DMS153 treated with DMSO at 0.1 percent for 48 hours (cell line): Measurements from ENCODE around the gene NDRG4.
"Not testable (repeated sequence)": the region's sequence is repeated elsewhere in the genome, so short reads cannot be mapped to it uniquely, and the experiment has no call there.

Source experiments
- DNase-seq: peaks from one replicate; lab custom pipeline; 2025; ENCODE audit not compliant: unreplicated experiment; lab: John Stamatoyannopoulos, UW

NDRG4 gene

DNA sequence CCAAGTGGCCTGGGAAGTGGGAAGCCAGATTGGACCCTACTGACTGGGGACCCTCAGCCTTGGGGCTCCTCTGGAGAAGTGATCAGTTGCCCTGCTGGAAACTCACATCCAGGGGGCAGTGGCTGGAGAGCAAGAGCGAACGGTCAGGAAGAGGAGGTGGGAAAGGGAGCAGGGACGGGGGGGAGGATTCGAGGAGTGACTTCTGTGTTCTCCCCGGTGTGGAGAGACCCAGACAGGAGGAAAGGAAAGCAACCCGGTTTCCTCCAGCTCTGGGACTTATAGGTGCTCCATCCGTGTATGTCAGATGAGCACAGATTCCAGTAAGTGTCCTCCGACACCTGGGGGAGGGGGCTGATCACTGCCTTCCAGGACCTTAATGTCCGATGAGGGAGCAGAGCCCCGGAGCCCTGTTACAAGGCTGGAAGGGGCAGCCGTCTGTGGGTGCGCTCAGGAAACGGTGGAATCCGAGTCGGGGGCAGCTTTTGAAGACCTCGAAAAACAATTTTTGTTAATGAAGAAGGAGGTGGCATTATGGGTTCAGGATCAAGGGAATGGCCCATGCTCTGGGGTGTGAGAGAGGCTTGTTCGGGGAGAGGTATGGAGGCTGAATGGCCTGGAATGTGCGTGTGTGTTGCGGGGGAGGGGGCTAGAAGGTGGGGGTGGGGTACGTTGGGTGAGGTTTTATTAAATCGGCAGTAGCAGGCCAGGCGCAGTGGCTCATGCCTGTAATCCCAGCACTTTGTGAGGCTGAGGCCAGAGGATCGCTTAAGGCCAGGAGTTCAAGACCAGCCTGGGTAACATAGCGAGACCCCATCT lies 34.8 kb upstream of the NDRG4 start:
- no peak for DNase-seq

DNA sequence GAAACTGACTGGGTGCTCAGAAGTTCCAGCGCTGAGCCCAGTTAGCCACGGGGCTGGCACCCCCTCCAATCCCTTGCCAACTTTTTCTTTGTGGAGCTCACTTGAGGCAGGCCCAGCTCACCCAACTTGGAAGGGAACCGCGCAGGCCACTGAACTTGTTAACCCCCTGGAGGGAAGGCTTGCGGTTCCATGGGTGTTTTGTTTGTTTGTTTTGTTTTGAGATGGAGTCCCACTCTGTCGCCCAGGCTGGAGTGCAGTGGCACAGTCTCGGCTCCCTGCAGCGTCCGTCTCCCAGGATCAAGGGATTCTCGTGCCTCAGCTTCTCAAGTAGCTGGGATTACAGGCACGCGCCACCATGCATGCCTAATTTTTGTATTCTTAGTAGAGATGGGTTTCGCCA lies 34.1 kb upstream of the NDRG4 start:
- DNase-seq, result no peak

DNA sequence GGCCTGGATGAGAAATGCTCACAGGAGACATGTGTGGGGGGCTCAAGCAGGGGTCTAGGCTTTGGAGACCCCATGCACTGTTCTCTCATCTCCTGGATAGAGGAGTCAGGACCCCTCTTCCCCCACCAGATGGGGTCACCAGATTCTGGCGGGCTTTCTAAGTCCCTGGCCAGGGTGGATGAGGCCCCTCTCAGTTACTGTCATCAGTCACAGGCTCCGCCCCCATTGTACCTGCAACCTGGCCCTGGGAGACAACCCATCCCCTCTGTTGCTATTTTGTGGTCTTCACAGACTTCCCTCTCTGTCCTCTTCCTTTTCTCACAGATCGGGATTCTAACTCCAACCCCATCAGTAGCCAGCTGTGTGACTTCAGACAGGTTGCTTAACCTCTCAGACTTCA lies 33.5 kb upstream of the NDRG4 start:
- no peak for DNase-seq

DNA sequence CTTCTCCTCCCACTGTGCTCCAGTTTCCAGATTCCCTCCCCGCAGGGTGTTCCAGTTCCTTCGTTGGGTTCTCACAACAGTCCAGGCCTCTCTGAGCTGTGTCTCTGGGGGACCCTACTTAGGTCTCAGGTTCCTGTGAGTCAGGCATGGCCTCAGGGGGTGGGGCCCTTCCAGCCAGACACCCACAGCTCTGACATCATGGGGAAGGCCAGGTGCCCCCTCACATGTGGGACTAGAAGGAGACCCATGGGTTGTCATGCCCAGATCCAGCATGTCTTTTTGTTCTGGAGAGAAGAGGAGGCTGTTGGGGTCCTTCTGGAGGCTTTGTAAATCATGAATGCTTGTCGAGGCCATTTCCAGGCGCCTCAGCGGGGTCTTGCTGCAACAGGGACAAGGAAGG lies 32.0 kb upstream of the NDRG4 start:
- no peak for DNase-seq

DNA sequence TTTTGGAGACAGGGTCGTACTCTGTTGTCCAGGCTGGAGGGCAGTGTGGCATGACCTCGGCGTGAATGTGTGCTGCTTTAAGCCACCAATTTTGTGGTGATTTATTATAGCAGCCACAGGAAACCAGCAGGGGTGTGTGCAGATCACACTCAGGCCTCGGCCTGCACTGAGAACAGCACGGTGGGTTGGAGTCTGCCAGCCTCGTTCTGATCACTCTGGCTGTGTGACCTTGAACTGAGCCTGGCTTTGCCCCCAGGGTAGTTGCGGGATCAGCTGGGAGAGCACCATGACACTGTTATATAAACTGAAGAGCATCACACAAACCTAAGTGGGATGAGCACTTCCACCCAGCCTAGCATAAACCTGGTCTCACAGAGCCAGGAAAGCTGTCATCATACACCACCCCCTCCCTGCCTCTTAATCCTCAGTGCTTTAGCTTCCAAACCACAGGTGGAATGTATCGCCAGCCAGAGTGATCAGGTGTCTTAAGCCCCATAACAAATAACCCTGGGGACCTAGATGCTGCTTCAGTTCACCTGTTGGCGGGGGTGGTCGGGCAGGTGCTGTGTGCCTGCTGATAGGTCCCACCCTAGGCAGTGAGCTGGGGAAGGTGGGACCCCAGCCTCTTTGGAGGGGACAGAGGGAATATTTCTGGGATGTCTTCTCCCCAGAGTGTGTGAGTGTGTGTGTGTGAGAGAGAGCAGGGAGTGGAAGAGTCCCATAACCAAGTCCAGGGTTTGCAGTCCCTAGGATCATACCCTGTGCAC lies 28.6 kb upstream of the NDRG4 start:
- no peak for DNase-seq

DNA sequence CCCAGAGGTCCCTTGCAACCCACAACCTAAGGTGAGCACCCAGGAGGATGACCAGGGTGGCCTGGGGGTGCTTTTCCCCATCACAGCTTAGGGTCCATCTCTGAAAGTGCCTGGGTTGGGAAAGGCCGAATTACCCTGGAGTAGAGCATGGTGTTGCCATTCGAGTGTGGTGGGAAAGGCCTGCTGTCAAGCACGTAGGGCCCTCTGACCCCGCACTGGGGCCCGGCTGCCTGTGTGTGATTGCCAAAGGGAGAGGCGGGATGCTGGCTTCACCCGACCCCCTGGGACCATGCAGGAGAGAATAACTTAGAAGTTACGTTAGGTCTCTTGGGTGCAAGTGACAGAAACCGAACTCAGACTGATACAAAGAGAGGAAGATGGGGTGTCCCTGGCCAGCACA lies 27.7 kb upstream of the NDRG4 start:
- no peak for DNase-seq

DNA sequence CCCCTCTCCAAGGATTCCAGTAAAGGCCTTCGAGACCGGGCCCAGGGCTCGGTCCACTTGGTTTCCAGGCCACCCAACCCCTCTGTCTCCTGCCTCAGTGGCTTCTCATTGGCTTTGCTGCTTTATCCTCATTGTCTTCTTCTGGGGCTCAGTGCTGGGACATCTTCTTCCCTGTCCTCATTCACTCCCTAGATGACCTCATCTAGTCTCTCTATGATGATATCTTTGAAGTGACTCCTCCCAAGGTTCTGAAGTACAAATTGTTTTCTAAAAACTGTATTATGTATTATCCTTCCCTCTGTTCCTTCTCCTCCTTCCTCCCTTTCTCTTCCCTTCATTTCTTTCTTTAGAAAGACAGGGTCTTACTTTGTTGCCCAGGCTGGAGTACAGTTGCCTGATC lies 27.1 kb upstream of the NDRG4 start:
- DNase-seq, result no peak

DNA sequence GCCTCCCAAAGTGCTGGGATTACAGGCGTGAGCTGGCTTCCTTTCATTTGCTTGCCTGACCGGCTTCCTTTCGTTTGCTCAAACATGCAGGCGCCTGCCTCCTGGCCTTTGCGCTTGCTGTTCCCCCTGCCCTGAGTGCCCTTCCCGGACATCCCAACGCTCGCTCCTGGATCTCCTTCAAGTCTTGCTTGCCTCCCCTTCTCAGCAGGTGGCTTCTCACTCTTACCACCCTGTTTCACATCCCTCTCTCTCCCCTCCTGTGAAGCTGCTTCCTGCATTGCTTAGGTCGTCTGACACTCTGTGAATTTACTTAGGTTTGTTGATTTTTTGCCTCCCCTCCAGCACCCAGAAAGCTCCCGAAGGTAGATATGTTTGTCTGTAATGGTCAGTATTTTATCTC lies 25.6 kb upstream of the NDRG4 start:
- no peak for DNase-seq

DNA sequence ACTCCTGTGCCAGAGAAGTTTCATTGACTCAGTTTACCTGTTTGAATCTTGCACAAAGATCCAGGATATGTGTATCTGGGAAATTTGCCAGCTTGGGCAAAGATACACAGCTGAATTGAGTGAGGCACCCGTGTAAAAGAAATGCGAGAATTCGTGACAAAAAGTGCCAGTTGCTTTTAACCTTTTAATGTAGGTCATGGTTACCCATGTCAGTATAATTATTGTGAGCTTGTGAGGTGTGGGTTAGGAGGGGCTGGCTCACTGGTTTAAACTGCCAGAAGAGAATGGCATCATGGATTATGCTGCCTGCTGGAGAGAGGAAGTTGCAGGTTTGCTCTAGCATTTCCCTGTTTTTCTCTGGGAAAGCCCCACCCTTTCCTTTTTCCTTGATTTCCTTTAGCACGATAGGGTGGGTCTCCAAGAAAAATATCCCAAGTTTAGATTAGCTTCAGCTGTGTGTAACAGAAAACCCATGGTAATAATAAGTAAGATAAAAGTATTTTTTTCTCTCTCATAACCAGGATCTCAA lies 24.8 kb upstream of the NDRG4 start:
- no peak for DNase-seq

DNA sequence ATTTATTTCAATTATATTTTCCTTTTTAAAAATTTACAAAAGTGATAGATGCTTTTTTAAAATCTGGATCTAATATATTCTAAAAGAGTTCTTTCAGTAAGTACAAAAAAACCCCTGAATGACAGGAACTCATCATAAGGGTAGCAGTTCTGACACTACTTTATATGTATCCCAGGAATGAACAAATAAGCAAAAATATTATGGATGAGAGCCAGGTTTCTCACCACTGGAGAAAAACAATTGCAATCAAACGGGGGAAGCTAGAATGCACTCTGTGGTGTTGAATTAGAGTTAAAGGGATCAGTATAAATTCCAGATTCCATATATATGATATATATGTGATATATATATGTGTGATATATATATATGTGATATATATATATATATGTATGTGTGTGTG lies 23.2 kb upstream of the NDRG4 start:
- no peak for DNase-seq

DNA sequence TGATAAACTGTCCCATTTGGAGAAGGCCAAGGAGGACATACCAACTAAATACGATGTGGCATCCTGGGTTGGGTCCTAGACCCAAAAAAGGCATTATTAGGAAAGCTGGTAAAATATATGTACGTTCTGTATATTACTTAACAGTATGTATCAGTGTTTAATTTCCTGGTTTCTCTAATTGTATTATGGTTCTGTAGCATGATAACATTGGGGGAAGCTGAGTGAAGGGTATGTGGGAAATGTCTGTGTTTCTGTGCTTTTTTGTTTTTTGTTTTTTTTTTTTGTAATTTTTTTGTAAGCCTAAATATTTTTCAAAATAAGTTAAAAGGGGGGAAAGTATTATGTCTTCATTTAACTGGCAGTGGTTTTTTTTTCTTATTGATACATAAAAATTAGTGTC lies 21.5 kb upstream of the NDRG4 start:
- DNase-seq, result no peak

DNA sequence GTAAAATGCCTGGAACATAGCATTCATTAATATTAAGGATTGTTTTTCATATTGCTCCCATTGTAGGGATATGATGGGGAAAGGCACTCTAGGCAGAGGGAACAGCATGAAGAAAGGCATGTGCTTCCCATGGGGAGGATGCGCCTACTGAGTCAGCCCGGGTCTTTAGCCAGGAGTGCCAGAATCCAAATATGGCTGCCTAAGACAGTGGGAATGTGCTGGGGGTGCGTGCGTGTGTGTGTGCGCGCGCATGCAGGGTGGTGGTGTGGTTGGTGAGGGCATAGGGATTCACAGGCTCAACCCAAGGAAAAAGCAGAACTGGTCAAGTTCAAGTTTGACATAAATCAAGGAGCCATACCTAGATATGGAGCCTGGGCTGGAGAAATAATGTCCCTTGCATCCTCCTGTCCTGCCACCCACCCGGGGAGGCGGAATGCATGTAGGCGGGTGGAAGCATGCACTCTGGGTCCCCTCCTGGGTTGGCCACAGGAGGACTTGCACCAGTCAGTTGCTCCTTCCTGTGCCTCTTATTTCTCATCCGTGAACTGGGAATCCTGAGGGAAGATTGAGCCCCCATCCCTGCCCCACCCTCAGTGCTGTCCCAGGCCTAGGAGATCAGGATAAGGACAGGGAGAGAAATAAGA lies 18.6 kb upstream of the NDRG4 start:
- no peak for DNase-seq

DNA sequence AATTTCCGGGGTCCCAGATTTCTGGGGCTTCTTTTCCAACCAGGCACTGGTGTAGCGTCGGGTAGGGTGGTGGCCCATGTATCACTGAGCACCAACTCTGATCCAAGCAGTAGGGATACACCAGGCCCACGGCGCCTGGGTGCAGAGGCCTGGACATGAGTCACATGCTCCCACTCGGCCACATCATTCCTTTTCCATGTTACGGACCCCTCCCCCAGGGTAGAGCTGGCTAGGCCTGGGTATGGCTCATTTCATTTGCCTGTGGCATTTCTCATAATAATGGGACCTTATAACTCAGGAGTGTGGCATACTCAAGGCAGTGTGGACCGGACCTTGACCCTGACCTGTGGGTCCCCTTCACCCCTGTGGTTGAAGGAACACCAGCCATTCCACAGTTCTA lies 18.0 kb upstream of the NDRG4 start:
- no peak for DNase-seq

DNA sequence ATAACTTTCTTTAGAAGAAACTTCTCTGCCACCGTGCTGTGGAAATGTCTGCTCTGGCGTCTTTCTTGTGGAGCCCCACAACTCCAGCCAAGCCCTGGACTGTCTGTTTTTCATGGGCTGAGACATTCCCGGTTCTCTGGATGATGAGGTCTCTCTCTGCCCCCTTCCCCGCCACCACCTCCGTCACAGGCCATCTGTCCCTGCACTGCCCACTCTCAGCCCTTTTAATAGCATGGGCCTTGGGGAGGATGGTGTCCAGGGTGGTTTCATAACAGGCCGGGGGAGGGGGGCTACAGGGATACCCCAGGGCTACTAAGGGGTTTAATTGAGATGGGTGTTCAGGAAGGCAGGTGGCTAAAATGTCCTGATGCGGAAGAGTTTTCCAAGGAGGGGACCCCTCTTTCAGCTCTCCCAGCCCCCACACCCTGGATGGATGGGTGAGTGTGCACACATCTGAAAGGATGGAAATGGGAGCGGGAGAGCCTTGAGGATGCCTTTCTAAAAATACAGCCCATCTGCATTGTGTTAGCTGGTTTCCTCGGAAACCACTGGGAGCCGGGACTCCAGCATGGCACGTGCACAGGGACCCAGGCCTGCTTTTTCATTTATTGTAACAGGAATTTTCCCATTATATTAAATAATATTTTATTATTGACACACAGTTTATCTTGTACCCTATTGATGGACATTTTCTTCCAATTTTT lies 14.6 kb upstream of the NDRG4 start:
- DNase-seq, result no peak

DNA sequence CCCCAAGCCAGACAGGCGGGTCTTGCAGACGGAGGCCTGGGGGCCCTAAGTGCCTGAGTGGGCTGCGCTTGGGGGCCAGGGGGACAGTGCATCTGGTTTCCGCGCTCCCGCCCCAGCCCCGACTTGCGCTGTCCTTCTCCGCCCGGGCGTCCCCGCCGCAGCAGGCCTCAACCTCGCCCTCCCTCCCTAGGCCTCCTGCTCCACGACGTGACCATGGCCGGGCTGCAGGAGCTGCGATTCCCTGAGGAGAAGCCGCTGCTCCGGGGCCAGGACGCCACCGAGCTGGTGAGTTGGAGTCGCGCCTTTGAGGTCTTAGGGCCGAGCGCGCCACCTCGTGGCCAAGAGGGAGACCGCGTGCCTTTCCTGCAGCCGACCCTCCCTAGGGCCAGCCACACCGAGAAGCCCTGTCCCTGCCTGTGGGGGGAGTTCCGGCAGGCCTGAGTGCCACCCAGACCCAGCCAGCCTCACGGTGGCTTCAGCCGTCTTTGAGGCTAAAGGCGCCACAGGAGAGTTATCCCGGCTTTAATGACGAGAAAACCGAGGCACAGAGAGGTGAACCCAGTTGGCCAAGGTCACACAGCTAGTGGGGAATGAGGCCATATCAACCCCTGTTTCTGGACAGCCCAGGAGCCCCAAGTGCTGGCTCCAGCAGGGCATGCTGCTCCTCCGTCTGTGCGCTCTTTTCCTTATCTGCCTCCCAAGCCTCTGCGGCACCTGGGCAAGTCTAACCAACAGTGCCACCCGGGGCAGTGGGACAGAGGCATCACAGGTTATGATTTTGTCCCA lies 12.2 kb upstream of the NDRG4 start:
- peak; percentile 23 for DNase-seq

DNA sequence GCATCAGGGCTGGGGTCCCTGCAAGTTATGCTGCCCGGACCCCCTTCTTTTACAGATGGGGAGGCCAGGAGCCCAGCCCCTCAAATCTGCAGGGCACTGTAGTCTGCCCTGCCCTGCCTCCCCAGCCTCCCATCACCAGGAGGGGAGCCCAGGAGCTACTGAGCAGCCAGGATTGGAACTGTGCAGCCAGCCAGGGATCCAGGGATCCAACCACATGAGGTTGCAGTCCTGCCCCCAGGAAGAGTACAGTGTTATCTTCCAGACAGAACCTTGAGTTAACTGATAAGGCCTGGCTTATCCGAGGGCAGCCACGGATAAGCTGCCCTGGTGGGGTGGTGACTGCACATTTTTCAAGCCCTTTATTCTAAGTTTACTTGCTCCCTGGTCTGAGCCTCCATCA lies 11.4 kb upstream of the NDRG4 start:
- no peak for DNase-seq

DNA sequence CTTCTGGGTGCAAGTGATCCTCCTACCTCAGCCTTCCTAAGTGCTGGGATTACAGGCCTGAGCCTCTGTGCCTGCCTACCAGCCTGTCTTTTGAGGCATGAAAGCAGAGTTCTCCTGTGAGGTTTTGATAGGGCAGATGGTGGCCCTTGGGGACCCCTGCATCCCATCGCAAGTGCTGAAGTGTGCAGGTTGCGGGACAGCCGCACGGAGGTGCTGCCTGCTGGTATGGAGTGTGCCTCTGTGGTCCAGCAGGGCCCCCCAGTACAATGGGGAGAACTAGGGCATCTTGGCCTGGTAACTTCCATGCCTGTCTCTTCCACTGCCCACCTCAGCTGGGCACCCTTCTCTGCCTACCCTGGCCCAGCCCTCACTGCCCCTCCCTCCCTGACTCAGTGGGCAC lies 9.9 kb upstream of the NDRG4 start:
- DNase-seq, result no peak

DNA sequence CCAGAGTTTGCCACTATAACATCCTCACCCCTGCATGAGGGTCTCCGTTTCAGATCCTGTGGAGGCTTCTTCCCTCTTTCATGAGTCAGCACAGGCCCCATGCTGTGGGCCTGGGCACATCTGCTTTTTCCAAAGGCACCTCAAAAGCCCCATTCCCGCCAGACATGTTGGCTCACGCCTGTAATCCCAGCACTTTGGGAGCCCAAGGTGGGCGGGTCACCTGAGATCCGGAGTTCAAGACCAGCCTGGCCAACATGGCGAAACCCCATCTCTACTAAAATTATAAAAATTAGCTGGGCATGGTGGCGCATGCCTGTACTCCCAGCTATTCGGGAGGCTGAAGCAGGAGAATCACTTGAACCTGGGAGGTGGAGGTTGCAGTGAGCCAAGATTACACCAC lies 9.4 kb upstream of the NDRG4 start:
- DNase-seq, result not testable (repeated sequence)

DNA sequence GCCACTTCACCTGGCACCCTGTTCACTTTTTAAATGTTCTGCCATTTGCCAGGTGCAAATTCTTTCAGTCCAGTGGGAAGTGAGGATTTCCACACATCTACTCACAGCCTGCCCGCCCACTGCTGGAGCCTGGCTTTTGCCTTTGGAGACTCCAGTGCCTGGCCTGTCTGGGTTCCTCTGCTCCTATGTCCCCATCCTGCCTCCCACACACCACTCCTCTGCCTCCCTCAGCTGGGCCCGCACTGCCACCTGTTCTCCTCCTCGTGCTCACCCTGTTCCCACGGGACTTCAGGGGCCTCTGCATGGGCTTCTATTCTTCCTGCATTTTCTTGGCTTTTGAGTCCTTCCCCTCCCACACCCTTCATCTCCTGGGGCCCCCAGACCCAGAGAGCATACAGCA lies 7.9 kb upstream of the NDRG4 start:
- no peak for DNase-seq

DNA sequence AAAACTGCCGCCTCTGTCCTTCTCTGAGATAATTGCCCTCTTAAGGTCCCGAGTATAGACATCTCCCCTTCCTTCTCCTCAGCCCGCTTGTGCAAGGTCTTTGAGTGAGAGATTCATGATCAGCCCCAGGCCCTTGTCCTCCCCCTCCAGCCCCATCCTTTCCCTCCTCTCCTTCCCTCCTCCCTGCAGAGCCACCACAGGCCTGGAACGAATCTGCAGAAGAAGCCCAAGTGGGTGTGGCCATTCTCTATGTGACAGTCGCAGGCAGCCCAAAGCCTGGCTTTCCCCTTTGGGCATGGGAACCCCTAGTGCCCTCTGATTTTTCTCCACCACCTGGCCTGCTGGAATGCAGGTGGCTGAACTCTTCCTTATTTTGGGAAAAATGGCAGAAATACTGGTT lies 7.2 kb upstream of the NDRG4 start:
- DNase-seq, result no peak
